ENCODE results near the gene ORC2.

ORC2 gene

DNA sequence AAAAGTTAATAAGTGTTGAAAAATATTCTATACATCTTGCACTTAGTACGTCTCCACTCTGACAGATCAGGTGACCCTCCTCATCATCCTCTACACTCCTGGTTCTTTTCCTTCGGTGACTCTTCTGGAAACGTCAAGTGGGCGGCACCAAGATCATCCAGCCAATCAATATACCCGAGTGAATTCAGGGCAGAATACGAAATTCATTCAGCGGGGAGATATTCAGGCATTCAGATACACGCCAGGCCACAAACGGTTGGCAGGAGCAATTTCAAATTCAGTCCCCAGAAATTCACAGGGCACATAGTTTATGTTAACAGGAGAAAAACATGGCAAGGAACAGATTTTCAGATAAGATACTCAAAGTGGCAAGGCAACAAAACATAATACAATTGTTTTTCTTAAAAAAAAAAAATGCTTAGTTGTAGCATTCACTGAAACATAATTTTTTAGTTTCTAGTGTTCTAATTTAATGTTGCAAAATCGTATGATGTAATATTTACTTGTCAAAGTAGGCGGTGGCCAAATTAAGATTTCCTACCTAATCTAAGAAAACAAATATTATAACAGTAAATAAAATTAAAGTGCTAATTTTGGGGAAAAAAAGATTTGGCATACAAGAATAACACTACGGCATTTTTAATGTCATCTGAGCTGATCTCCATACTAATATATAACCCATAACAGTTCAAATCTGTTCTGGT lies 103.2 kb downstream of the ORC2 start:
- DNase-seq, result no peak

Measured in activated CD8-positive, alpha-beta memory T cell treated with anti-CD3 and anti-CD28 coated beads for 24 hours (primary cell).